A549 (cell line): ENCODE results near the gene AMMECR1. TPM values are rescaled to one million over a fixed set of nuclear protein-coding genes. Genes with fewer than 3 reads are reported as not detected.

Experiments
- ATAC-seq, 2 experiments: fragments of 200-7000 bp in 1 of 2; fragments of >200 bp in 1 of 2; cut with Nextera tagmentation in 1 of 2; cut with Tn5 transposase in 1 of 2; 3 replicates each; pipeline versions ENCODE4 v1.8.0 to v1.9.1; 2018 to 2020; ENCODE audit warnings: mild to moderate bottlenecking in 1 of 2, moderate library complexity in 1 of 2
- CTCF ChIA-PET: fragments of 300-600 bp; sonication (Branson Sonifier 250); formaldehyde crosslinking; extraction: SDS; loops from one replicate; lab custom pipeline; 2021; ENCODE audit warnings: antibody characterized with exemption, inconsistent platforms; lab: Yijun Ruan, JAX
- POLR2A ChIA-PET: fragments of 350-600 bp; formaldehyde crosslinking; extraction: SDS; loops from one replicate; lab custom pipeline; 2021; ENCODE audit warnings: antibody characterized with exemption, inconsistent platforms; lab: Yijun Ruan, JAX
- DNase-seq, 2 experiments: peaks; one replicate each; pipeline versions ENCODE4 v3.0.0 to v3.0.0-alpha.2; 2011 to 2016; ENCODE audit warnings: low read depth in 1 of 2, low spot score in 1 of 2
- FAIRE-seq: peaks from 2 replicates; lab custom pipeline; 2011; peaks lifted over from hg19 to GRCh38; lab: Jason Lieb, UNC
- H3K27ac ChIP-seq, 2 experiments: fragments of >200 bp; sonication (Bioruptor Twin); formaldehyde crosslinking; 3 replicates each; pipeline ENCODE4 v1.5.1; 2016 to 2017
- H3K4me1 ChIP-seq: fragments of >200 bp; sonication (Bioruptor Twin); formaldehyde crosslinking; 3 replicates; pipeline ENCODE4 v1.6.1; 2016
- H3K4me2 ChIP-seq: fragments of >200 bp; sonication (Bioruptor Twin); formaldehyde crosslinking; 3 replicates; pipeline ENCODE4 v1.6.1; 2016
- H3K4me3 ChIP-seq: fragments of >200 bp; sonication (Bioruptor Twin); formaldehyde crosslinking; 3 replicates; pipeline ENCODE4 v1.5.1; 2016
- H3K9me3 ChIP-seq: fragments of >200 bp; sonication (Bioruptor Twin); formaldehyde crosslinking; 3 replicates; pipeline ENCODE4 v1.6.1; 2016
- BCL3 ChIP-seq: fragments of >200 bp; sonication (Bioruptor Twin); formaldehyde crosslinking; IDR thresholded peaks from 3 replicates; pipeline ENCODE4 v1.6.1; 2016
- CEBPB ChIP-seq, 2 experiments: fragments of >200 bp in 1 of 2; sonication (Bioruptor Twin) in 1 of 2; formaldehyde crosslinking in 1 of 2; IDR thresholded peaks; 2 replicates each; pipeline ENCODE4 v1.6.1; 2012 to 2016
- CHD2 ChIP-seq: fragments of 150-350 bp; IDR thresholded peaks from 2 replicates; pipeline ENCODE4 v1.6.1; 2014; ENCODE audit warnings: low read length; ENCODE audit not compliant: partially characterized antibody
- E2F6 ChIP-seq: IDR thresholded peaks from 2 replicates; pipeline ENCODE4 v1.6.1; 2012; ENCODE audit warnings: low read depth, borderline replicate concordance
- EHF ChIP-seq: fragments of 250-450 bp; sonication (Bioruptor Pico); IDR thresholded peaks from 2 replicates; pipeline ENCODE4 v1.5.0; 2020; ENCODE audit warnings: mild to moderate bottlenecking
- EP300 ChIP-seq, 2 experiments: fragments of >200 bp; sonication (Bioruptor Twin); formaldehyde crosslinking; IDR thresholded peaks; 2 replicates in 1 of 2; 3 replicates in 1 of 2; pipeline ENCODE4 v1.6.1; 2016 to 2017
- FOSB ChIP-seq: fragments of 250-450 bp; sonication (Bioruptor Pico); IDR thresholded peaks from 2 replicates; pipeline ENCODE4 v1.5.0; 2020; ENCODE audit warnings: mild to moderate bottlenecking, moderate library complexity
- FOXS1 ChIP-seq: fragments of 250-450 bp; sonication (Bioruptor Pico); IDR thresholded peaks from 2 replicates; pipeline ENCODE4 v1.5.0; 2020; ENCODE audit warnings: mild to moderate bottlenecking, moderate library complexity
- GATA3 ChIP-seq: IDR thresholded peaks from 2 replicates; pipeline ENCODE4 v1.6.1; 2012; ENCODE audit warnings: borderline replicate concordance
- HDAC2 ChIP-seq: fragments of 200-600 bp; sonication (generic); IDR thresholded peaks from 2 replicates; pipeline ENCODE4 v1.6.1; 2016
- HES2 ChIP-seq: fragments of >200 bp; sonication (Bioruptor Twin); formaldehyde crosslinking; IDR thresholded peaks from 2 replicates; pipeline ENCODE4 v1.6.1; 2016
- HEYL ChIP-seq: fragments of 250-450 bp; sonication (Bioruptor Pico); IDR thresholded peaks from 2 replicates; pipeline ENCODE4 v1.8.0; 2021; ENCODE audit warnings: mild to moderate bottlenecking, moderate library complexity
- HMGXB4 ChIP-seq: fragments of 250-450 bp; sonication (Bioruptor Pico); IDR thresholded peaks from 2 replicates; pipeline ENCODE4 v1.5.0; 2021; ENCODE audit warnings: mild to moderate bottlenecking, moderate library complexity, borderline replicate concordance
- HOXA7 ChIP-seq: fragments of 250-450 bp; sonication (Bioruptor Pico); IDR thresholded peaks from 2 replicates; pipeline ENCODE4 v1.5.0; 2020; ENCODE audit warnings: mild to moderate bottlenecking, moderate library complexity
- HOXB13 ChIP-seq: fragments of 250-450 bp; sonication (Bioruptor Pico); IDR thresholded peaks from 2 replicates; pipeline ENCODE4 v1.5.0; 2020; ENCODE audit warnings: low read depth, mild to moderate bottlenecking, moderate library complexity
- JUN ChIP-seq, 2 experiments: fragments of >200 bp; sonication (Bioruptor Twin); formaldehyde crosslinking; IDR thresholded peaks; 2 replicates in 1 of 2; 3 replicates in 1 of 2; pipeline ENCODE4 v1.6.1; 2016 to 2017
- JUNB ChIP-seq: fragments of >200 bp; sonication (Bioruptor Twin); formaldehyde crosslinking; IDR thresholded peaks from 2 replicates; pipeline ENCODE4 v1.6.1; 2016
- KDM5A ChIP-seq: fragments of 200-600 bp; sonication (generic); IDR thresholded peaks from 2 replicates; pipeline ENCODE4 v1.6.1; 2016; ENCODE audit warnings: antibody characterized with exemption, mild to moderate bottlenecking
- MYC ChIP-seq: IDR thresholded peaks from 2 replicates; pipeline ENCODE4 v1.6.1; 2012; ENCODE audit warnings: mild to moderate bottlenecking, inconsistent platforms, low read length, improper control_type of control experiment, borderline replicate concordance
- NR3C1 ChIP-seq: fragments of >200 bp; sonication (Bioruptor Twin); formaldehyde crosslinking; IDR thresholded peaks from 3 replicates; pipeline ENCODE4 v1.6.1; 2017
- PHF8 ChIP-seq: fragments of 200-600 bp; sonication (generic); IDR thresholded peaks from 2 replicates; pipeline ENCODE4 v1.6.1; 2016; ENCODE audit warnings: low read depth, mild to moderate bottlenecking, antibody characterized with exemption, moderate library complexity, borderline replicate concordance
- RARB ChIP-seq: fragments of 250-450 bp; sonication (Bioruptor Pico); IDR thresholded peaks from 2 replicates; pipeline ENCODE4 v1.8.0; 2021; ENCODE audit warnings: mild to moderate bottlenecking, moderate library complexity
- RCOR1 ChIP-seq: fragments of 150-350 bp; IDR thresholded peaks from 2 replicates; pipeline ENCODE4 v1.6.1; 2014; ENCODE audit warnings: antibody characterized with exemption, low read length, low read depth
- RFX5 ChIP-seq: fragments of 450-650 bp; IDR thresholded peaks from 2 replicates; pipeline ENCODE4 v1.7.1; 2014; ENCODE audit warnings: antibody characterized with exemption, mild to moderate bottlenecking, moderate library complexity
- SMC3 ChIP-seq: fragments of >200 bp; sonication (Bioruptor Twin); formaldehyde crosslinking; IDR thresholded peaks from 3 replicates; pipeline ENCODE4 v1.6.1; 2018; ENCODE audit warnings: inconsistent platforms
- SREBF2 ChIP-seq: fragments of 450-650 bp; IDR thresholded peaks from 2 replicates; pipeline ENCODE4 v1.6.1; 2014; ENCODE audit warnings: mild to moderate bottlenecking, moderate library complexity
- TP53 ChIP-seq: fragments of 250-450 bp; sonication (Bioruptor Pico); IDR thresholded peaks from 2 replicates; pipeline ENCODE4 v1.5.0; 2021; ENCODE audit warnings: mild to moderate bottlenecking, moderate library complexity
- ZFP36 ChIP-seq: fragments of 450-650 bp; IDR thresholded peaks from 2 replicates; pipeline ENCODE4 v1.6.1; 2014; ENCODE audit warnings: borderline replicate concordance; ENCODE audit not compliant: partially characterized antibody
- ZNF302 ChIP-seq: fragments of 250-450 bp; sonication (Bioruptor Pico); IDR thresholded peaks from 2 replicates; pipeline ENCODE4 v1.9.0; 2021; ENCODE audit warnings: inconsistent platforms, mild to moderate bottlenecking, moderate library complexity
- ZSCAN20 ChIP-seq: fragments of 250-450 bp; sonication (Bioruptor Pico); IDR thresholded peaks from 2 replicates; pipeline ENCODE4 v1.8.0; 2022; ENCODE audit warnings: mild to moderate bottlenecking, moderate library complexity
- WGBS: methylation state at CpG from one replicate; pipeline ENCODE4 v1.1.6; 2017; ENCODE audit errors: missing lambda C conversion rate; 5-methylcytosine and 5-hydroxymethylcytosine counted together
- polyA plus RNA-seq, 4 experiments: library from polyadenylated mRNA; depleted of rRNA in 3 of 4; stranded (reverse); fragments of >200 nt; fragmentation: RNase III in 1 of 4; extraction: RNeasy Plus Mini Kit Qiagen cat#74134 plus additional on column Dnase treatment in 1 of 4; gene quantifications; 2 replicates in 3 of 4; 3 replicates in 1 of 4; pipeline ENCODE4 v1.2.3, GENCODE V29; 2011 to 2017

Gene AMMECR1
- polyA plus RNA-seq, 2 of the 4 experiments (the other 2 are of a cell fraction): 7.9 to 13.7 TPM

- POLR2A ChIA-PET: no interaction called here
- TF ChIP-seq BCL3: no peak
- no peak for TF ChIP-seq HES2
- TF ChIP-seq JUN (IDR thresholded peaks at IDR 0.05): no peak
- TF ChIP-seq GATA3: no peak
- no peak for TF ChIP-seq HOXA7 (CRISPR knock-in tag)
- no peak for TF ChIP-seq MYC
- TF ChIP-seq ZNF302 (CRISPR knock-in tag): no peak
- TF ChIP-seq TP53 (CRISPR knock-in tag): no peak
- TF ChIP-seq EP300 (IDR thresholded peaks at IDR 0.05): no peak
- no peak for TF ChIP-seq RCOR1
- TF ChIP-seq RFX5: no peak
- TF ChIP-seq PHF8: no peak
- no peak for TF ChIP-seq CHD2
- TF ChIP-seq RARB (CRISPR knock-in tag): no peak
- TF ChIP-seq FOSB (CRISPR knock-in tag): no peak
- no peak for TF ChIP-seq CEBPB (IDR thresholded peaks at IDR 0.05)
- Histone ChIP-seq H3K9me3 (no peaks in the 10 kb centered on the region), H3K4me2 (no peak overlapping the region), H3K27ac (no peak overlapping the region), H3K4me1 (no peaks in the 10 kb centered on the region), H3K4me3 (no peak overlapping the region)
- CTCF ChIA-PET: no interaction called here
- FAIRE-seq (no peak), ATAC-seq (no peak), DNase-seq (no peak)
- WGBS: 0% methylated on average over 1 of the region's 1 CpG
Measured at GRCh38 chrX:110359273-110359672, 41.4 kb upstream of the AMMECR1 start.

GRCh38 chrX:110358548-110358947 lies 40.7 kb upstream of the AMMECR1 start, which contains the start of gene RTL9:
TSS of gene RTL9 (plus strand) at chrX:110358848. CDS start at chrX:110450618, 91,770 bp downstream.
- POLR2A ChIA-PET: no interaction called here
- CTCF ChIA-PET: no interaction called here
- no peak within 1 kb of the TSS for H3K4me2 ChIP-seq
- H3K27ac ChIP-seq: no peak within 1 kb of the TSS
- WGBS: 60% methylated on average over 2 of the region's 2 CpGs
- ATAC-seq: no peak
- H3K4me1 ChIP-seq: no peaks in the 10 kb centered on the region
- H3K9me3 ChIP-seq: no peaks in the 10 kb centered on the region
- no peak for TF ChIP-seq NR3C1
- TF ChIP-seq EHF: no peak
- TF ChIP-seq MYC: no peak
- no peak for TF ChIP-seq SMC3
- no peak for TF ChIP-seq HDAC2
- TF ChIP-seq SREBF2: no peak
- TF ChIP-seq FOXS1: no peak
- no peak for TF ChIP-seq HOXB13
- TF ChIP-seq ZSCAN20 (CRISPR knock-in tag): no peak
- TF ChIP-seq KDM5A: no peak
- no peak for TF ChIP-seq E2F6
- TF ChIP-seq HMGXB4: no peak
- no peak for TF ChIP-seq JUNB
- no peak for TF ChIP-seq ZFP36
- no peak for TF ChIP-seq HEYL
- TF ChIP-seq RFX5: no peak
- FAIRE-seq: peak; percentile 49
- DNase-seq: no peak
- H3K4me3 ChIP-seq: no peak within 1 kb of the TSS
